CD14-positive monocyte (primary cell): ENCODE results near the gene RRN3. TPM values are rescaled to one million over a fixed set of nuclear protein-coding genes. Genes with fewer than 3 reads are reported as not detected.

Experiments
- DNase-seq, 3 donors: peaks; one replicate each; pipeline ENCODE4 v3.0.0-alpha.2; 2011 to 2022
- H2AFZ ChIP-seq: 2 replicates; pipeline ENCODE4 v1.6.0; 2012; ENCODE audit warnings: mild to moderate bottlenecking, low read depth, low read length, inconsistent platforms; ENCODE audit not compliant: insufficient read depth, poor library complexity, severe bottlenecking
- H3K27ac ChIP-seq, 2 donors: 1 replicate in 1 of 2; 2 replicates in 1 of 2; pipeline ENCODE4 v1.5.1; 2012 to 2013; ENCODE audit warnings: low read length in 2 of 2, control low read depth in 1 of 2, inconsistent platforms in 1 of 2, low read depth in 1 of 2, mild to moderate bottlenecking in 1 of 2
- H3K27me3 ChIP-seq, 2 donors: one replicate each; pipeline versions ENCODE4 v1.6.0 to v1.6.1; 2011 to 2013; ENCODE audit warnings: low read length in 2 of 2; ENCODE audit not compliant: control insufficient read depth in 2 of 2, insufficient read depth in 2 of 2
- H3K36me3 ChIP-seq, 2 donors: replicated peaks in 1 of 2; 1 replicate in 1 of 2; 2 replicates in 1 of 2; pipeline versions ENCODE4 v1.5.1 to v1.6.1; 2012 to 2013; ENCODE audit warnings: low read length in 2 of 2, control low read depth in 1 of 2, inconsistent platforms in 1 of 2, mild to moderate bottlenecking in 1 of 2; ENCODE audit not compliant: insufficient read depth in 2 of 2, control insufficient read depth in 1 of 2
- H3K4me1 ChIP-seq, 2 donors: 1 replicate in 1 of 2; 2 replicates in 1 of 2; pipeline versions ENCODE4 v1.5.1 to v1.6.1; 2012 to 2013; ENCODE audit warnings: low read length in 2 of 2, control low read depth in 1 of 2, inconsistent platforms in 1 of 2, mild to moderate bottlenecking in 1 of 2, moderate library complexity in 1 of 2; ENCODE audit not compliant: insufficient read depth in 2 of 2, control insufficient read depth in 1 of 2
- H3K4me2 ChIP-seq: replicated peaks from 2 replicates; pipeline ENCODE3; 2012; ENCODE audit warnings: low read length, moderate library complexity, mild to moderate bottlenecking; ENCODE audit not compliant: poor library complexity, severe bottlenecking; ENCODE audit errors: extremely low read depth
- H3K4me3 ChIP-seq, 3 experiments: fragments of 200-600 bp in 1 of 3; sonication (generic) in 1 of 3; replicated peaks in 1 of 3; 1 replicate in 2 of 3; 2 replicates in 1 of 3; pipeline ENCODE4 v1.5.1; 2011 to 2013; ENCODE audit warnings: low read length in 3 of 3, mild to moderate bottlenecking in 3 of 3, control low read depth in 2 of 3, low read depth in 2 of 3, inconsistent platforms in 1 of 3, moderate library complexity in 1 of 3
- H3K79me2 ChIP-seq: 2 replicates; pipeline ENCODE4 v1.6.0; 2012; ENCODE audit warnings: mild to moderate bottlenecking, control low read depth, inconsistent platforms, low read length, moderate library complexity; ENCODE audit not compliant: insufficient read depth
- H3K9ac ChIP-seq: 2 replicates; pipeline ENCODE4 v1.6.0; 2017; ENCODE audit warnings: low read length, mild to moderate bottlenecking; ENCODE audit not compliant: insufficient read depth, poor library complexity, severe bottlenecking
- H3K9me3 ChIP-seq, 2 donors: replicated peaks in 1 of 2; 1 replicate in 1 of 2; 2 replicates in 1 of 2; pipeline versions ENCODE4 v1.5.1 to v1.6.1; 2012 to 2013; ENCODE audit warnings: low read length in 2 of 2, control low read depth in 1 of 2; ENCODE audit not compliant: control insufficient read depth in 1 of 2, insufficient read depth in 1 of 2
- H4K20me1 ChIP-seq: 2 replicates; pipeline ENCODE4 v1.6.0; 2012; ENCODE audit warnings: mild to moderate bottlenecking, low read length, control low read depth, moderate library complexity; ENCODE audit not compliant: insufficient read depth
- H3K27ac Mint-ChIP-seq, 7 donors: one replicate each; pipeline ENCODE4 v1.8.0; 2020; ENCODE audit warnings: mild to moderate bottlenecking in 7 of 7, mixed read lengths in 7 of 7, moderate library complexity in 6 of 7, inconsistent platforms in 2 of 7
- H3K27me3 Mint-ChIP-seq, 3 donors: one replicate each; pipeline ENCODE4 v1.8.0; 2021 to 2022; ENCODE audit warnings: low read depth in 3 of 3, mild to moderate bottlenecking in 3 of 3, mixed read lengths in 3 of 3, moderate library complexity in 3 of 3, inconsistent platforms in 1 of 3
- H3K36me3 Mint-ChIP-seq, 2 donors: one replicate each; pipeline ENCODE4 v1.8.0; 2020; ENCODE audit warnings: mixed read lengths in 2 of 2, inconsistent platforms in 1 of 2, mild to moderate bottlenecking in 1 of 2
- H3K4me1 Mint-ChIP-seq: one replicate; pipeline ENCODE4 v1.8.0; 2020; ENCODE audit warnings: mild to moderate bottlenecking, mixed read lengths
- H3K4me3 Mint-ChIP-seq, 2 donors: one replicate each; pipeline ENCODE4 v1.8.0; 2020; ENCODE audit warnings: mild to moderate bottlenecking in 2 of 2, mixed read lengths in 2 of 2, moderate library complexity in 1 of 2
- H3K9me3 Mint-ChIP-seq, 7 donors: one replicate each; pipeline ENCODE4 v1.8.0; 2020 to 2022; ENCODE audit warnings: mixed read lengths in 7 of 7, mild to moderate bottlenecking in 6 of 7, moderate library complexity in 6 of 7, inconsistent platforms in 2 of 7
- WGBS: methylation state at CpG from one replicate; pipeline ENCODE4 v1.1.5; 2013; ENCODE audit warnings: missing lambda C conversion rate; ENCODE audit not compliant: insufficient coverage; 5-methylcytosine and 5-hydroxymethylcytosine counted together
- intact Hi-C, 2 donors: fragments of 100-400 bp; cut with micrococcal nuclease; formaldehyde crosslinking; loops; one replicate each; pipeline versions ENCODE4 v1.15.0 to v1.15.1; 2023
- polyA plus RNA-seq, 3 donors: library from polyadenylated mRNA; depleted of rRNA in 1 of 3; unstranded in 2 of 3; stranded (reverse) in 1 of 3; fragments of 300-500 nt in 2 of 3; fragments of >200 nt in 1 of 3; fragmentation: Illumina TruSeq in 2 of 3; gene quantifications; 1 replicate in 2 of 3; 2 replicates in 1 of 3; pipeline ENCODE4 v1.2.3, GENCODE V29; 2012 to 2021
- TF ChIP-seq, protein P1 (sequence below): fragments of 200-600 bp; IDR thresholded peaks from one replicate; pipeline ENCODE4 v1.8.0; 2022; ENCODE audit warnings: antibody characterized with exemption, mild to moderate bottlenecking

Gene RRN3
- polyA plus RNA-seq, 3 donors = 4.3 to 9.2 (median 9.1) TPM

DNA sequence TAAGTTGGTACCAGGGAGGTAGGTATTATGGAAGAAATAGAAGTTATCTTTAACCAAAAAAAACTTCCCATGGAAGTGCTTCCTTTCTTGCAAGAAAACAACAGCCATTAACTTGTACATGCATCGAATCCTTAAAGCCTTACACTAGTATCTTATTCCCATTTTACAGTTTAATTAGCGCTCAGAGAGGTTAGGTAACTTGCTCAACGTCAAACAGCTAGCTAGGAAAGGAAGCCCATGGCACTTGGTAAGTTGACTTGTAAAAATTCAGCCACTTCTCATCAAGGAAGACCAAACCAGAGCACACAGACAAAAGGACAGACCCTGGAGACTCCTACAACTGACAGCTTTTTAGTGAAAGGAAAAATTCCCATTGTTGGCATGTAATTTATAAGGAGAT is 34.7 kb downstream of the RRN3 start:
- Mint-ChIP-seq H3K27me3 (peaks cover 0 to 2% (median 0%) of the 10 kb centered on the region in 3 donors), H3K4me1 (peaks cover 11% of the 10 kb centered on the region), H3K36me3 (peaks cover 42 to 52% of the 10 kb centered on the region in 2 donors), H3K27ac (peak overlapping the region in 2 of 7 donors; percentile 21 to 42), H3K4me3 (no peak overlapping the region), H3K9me3 (no peaks in the 10 kb centered on the region)
- H3K4me1 ChIP-seq = peaks cover 16 to 18% of the 10 kb centered on the region in 2 donors
- intact Hi-C loops = no loop called here
- H2AFZ ChIP-seq = no peak overlapping the region
- 100% methylated on average over 1 of the region's 3 CpGs for WGBS
- no peaks in the 10 kb centered on the region for H3K9me3 ChIP-seq
- no peak overlapping the region for H3K4me3 ChIP-seq
- no peaks in the 10 kb centered on the region for H3K27me3 ChIP-seq
- no peak for DNase-seq
- TF ChIP-seq, protein P1, sequence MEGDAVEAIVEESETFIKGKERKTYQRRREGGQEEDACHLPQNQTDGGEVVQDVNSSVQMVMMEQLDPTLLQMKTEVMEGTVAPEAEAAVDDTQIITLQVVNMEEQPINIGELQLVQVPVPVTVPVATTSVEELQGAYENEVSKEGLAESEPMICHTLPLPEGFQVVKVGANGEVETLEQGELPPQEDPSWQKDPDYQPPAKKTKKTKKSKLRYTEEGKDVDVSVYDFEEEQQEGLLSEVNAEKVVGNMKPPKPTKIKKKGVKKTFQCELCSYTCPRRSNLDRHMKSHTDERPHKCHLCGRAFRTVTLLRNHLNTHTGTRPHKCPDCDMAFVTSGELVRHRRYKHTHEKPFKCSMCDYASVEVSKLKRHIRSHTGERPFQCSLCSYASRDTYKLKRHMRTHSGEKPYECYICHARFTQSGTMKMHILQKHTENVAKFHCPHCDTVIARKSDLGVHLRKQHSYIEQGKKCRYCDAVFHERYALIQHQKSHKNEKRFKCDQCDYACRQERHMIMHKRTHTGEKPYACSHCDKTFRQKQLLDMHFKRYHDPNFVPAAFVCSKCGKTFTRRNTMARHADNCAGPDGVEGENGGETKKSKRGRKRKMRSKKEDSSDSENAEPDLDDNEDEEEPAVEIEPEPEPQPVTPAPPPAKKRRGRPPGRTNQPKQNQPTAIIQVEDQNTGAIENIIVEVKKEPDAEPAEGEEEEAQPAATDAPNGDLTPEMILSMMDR = no peak
- H4K20me1 ChIP-seq = no peaks in the 10 kb centered on the region
- no peak overlapping the region for H3K4me2 ChIP-seq
- peaks cover 31 to 57% of the 10 kb centered on the region in 2 donors for H3K36me3 ChIP-seq
- peaks cover 12% of the 10 kb centered on the region for H3K79me2 ChIP-seq
- no peak overlapping the region for H3K27ac ChIP-seq
- H3K9ac ChIP-seq = no peak overlapping the region

DNA sequence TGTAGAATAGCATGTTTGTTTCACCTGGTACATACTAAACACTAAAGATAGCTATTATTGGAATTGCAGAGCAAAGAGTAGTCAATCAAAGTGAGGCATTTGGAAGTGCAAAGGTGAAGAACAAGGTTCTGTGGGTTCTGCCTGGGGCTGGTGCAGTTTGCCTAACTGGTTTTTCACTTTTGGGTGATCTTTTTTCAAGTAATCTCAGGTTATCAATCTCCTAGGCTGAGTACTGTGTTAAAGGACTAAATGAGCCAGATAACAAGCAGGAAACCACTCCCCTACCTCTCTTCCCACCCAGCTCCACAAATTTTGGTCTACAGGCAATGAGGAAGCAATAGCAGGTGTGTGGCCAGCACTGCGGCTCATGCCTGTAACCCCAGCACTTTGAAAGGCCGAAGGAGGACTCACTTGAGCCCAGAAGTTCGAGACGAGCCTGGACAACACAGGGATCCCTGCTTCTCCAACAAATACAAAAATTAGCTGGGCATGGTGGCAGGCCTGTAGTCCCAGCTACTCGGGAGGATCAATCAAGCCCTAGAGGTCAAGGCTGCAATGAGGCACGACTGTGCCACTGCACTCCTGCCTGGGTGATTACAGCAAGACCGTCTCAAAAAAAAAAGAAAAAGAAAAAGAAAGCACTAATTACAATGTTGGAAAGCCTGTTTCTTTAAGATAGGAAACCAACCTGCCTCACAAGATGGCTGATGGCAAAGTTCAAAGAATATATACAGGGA is 36.2 kb downstream of the RRN3 start:
- H3K79me2 ChIP-seq = peaks cover 27% of the 10 kb centered on the region
- WGBS = 90% methylated on average over 2 of the region's 7 CpGs
- intact Hi-C loops = no loop called here

More for the DNA sequence above, 36.2 kb downstream of the RRN3 start:
- Histone ChIP-seq H3K9ac (no peak overlapping the region), H3K27me3 (no peaks in the 10 kb centered on the region), H3K4me1 (peaks cover 22 to 28% of the 10 kb centered on the region in 2 donors), H2AFZ (no peak overlapping the region), H3K9me3 (no peaks in the 10 kb centered on the region), H3K4me2 (no peak overlapping the region), H3K4me3 (no peak overlapping the region), H3K27ac (no peak overlapping the region), H4K20me1 (no peaks in the 10 kb centered on the region), H3K36me3 (peaks cover 21 to 43% of the 10 kb centered on the region in 2 donors)
- Mint-ChIP-seq H3K4me1 (peaks cover 16% of the 10 kb centered on the region), H3K9me3 (no peaks in the 10 kb centered on the region), H3K36me3 (peaks cover 37 to 38% of the 10 kb centered on the region in 2 donors), H3K27me3 (peaks cover 0 to 2% (median 0%) of the 10 kb centered on the region in 3 donors), H3K27ac (no peak overlapping the region), H3K4me3 (no peak overlapping the region)
- DNase-seq = no peak
- TF ChIP-seq, protein P1 = no peak
